ENCODE measurements around the gene FGF6.
A peak's percentile ranks its signal among the peaks of the same experiment; 100 is the strongest.

- peak; percentile 52 to 72 (median 68) for TF ChIP-seq CTCF (optimal IDR thresholded peaks at IDR 0.05 in 1 of 3, IDR thresholded peaks at IDR 0.05 in 1 of 3, conservative IDR thresholded peaks at IDR 0.05 in 1 of 3; ENCODE audit: extremely low read depth in 1 of 3, insufficient read depth in 2 of 3, low read length in 3 of 3)
- TF ChIP-seq EZH2 (IDR thresholded peaks at IDR 0.05; ENCODE audit: low read length), result no peak
Observed at GRCh38 chr12:4421590-4422031, 24.0 kb downstream of the FGF6 start.
